ENCODE data around the gene TP53BP2.
"Not testable (repeated sequence)": the region's sequence is repeated elsewhere in the genome, so short reads cannot be mapped to it uniquely, and the experiment has no call there.

The TP53BP2 gene

GRCh38 chr1:223864599-223865368 lies 19.0 kb upstream of the TP53BP2 start:
- H3K4me3 ChIP-seq (ENCODE audit: control insufficient read depth in 1 of 7, extremely low read depth in 1 of 7, insufficient read depth in 4 of 7, low read depth in 2 of 7, low read length in 6 of 7); POLR2A ChIA-PET; H3K27me3 ChIP-seq (replicated peaks in 2 of 5; ENCODE audit: control insufficient read depth in 4 of 5, insufficient read depth in 5 of 5, low read length in 4 of 5); H3K36me3 ChIP-seq (ENCODE audit: control insufficient read depth in 4 of 4, insufficient read depth in 4 of 4, low read length in 3 of 4); H3K4me1 ChIP-seq (ENCODE audit: control extremely low read depth in 1 of 4, control insufficient read depth in 4 of 4, insufficient read depth in 4 of 4, low read length in 3 of 4); H3K9me3 ChIP-seq (ENCODE audit: control extremely low read depth in 1 of 5, control insufficient read depth in 4 of 5, insufficient read depth in 2 of 5, low read depth in 1 of 5, low read length in 4 of 5); DNase-seq; H3K27ac ChIP-seq (ENCODE audit: insufficient read depth in 1 of 2, low read depth in 1 of 2, low read length in 2 of 2, poor library complexity in 1 of 2, severe bottlenecking in 2 of 2): not testable (repeated sequence)
- CTCF ChIA-PET = interaction anchor here (0.8 kb wide), 1 partner anchor 17 kb away, joined by 3 read pairs; no protein-coding TSS in a partner anchor
- WGBS (ENCODE audit: insufficient coverage) = 98% methylated on average over 14 of the region's 19 CpGs

- CTCF ChIA-PET = no interaction called here
- 99% methylated on average over 17 of the region's 17 CpGs for WGBS (ENCODE audit: insufficient coverage)
- no peak for DNase-seq
- Histone ChIP-seq H3K4me1 (ENCODE audit: control extremely low read depth in 1 of 4, control insufficient read depth in 4 of 4, insufficient read depth in 4 of 4, low read length in 3 of 4) (no peaks in the 10 kb centered on the region), H3K4me3 (ENCODE audit: control insufficient read depth in 1 of 7, extremely low read depth in 1 of 7, insufficient read depth in 4 of 7, low read depth in 2 of 7, low read length in 6 of 7) (no peak overlapping the region), H3K9me3 (ENCODE audit: control extremely low read depth in 1 of 5, control insufficient read depth in 4 of 5, insufficient read depth in 2 of 5, low read depth in 1 of 5, low read length in 4 of 5) (no peaks in the 10 kb centered on the region), H3K36me3 (ENCODE audit: control insufficient read depth in 4 of 4, insufficient read depth in 4 of 4, low read length in 3 of 4) (no peaks in the 10 kb centered on the region), H3K27me3 (replicated peaks in 2 of 5; ENCODE audit: control insufficient read depth in 4 of 5, insufficient read depth in 5 of 5, low read length in 4 of 5) (peaks cover 0 to 3% (median 0%) of the 10 kb centered on the region in 5 experiments), H3K27ac (ENCODE audit: insufficient read depth in 1 of 2, low read depth in 1 of 2, low read length in 2 of 2, poor library complexity in 1 of 2, severe bottlenecking in 2 of 2) (no peak overlapping the region)
- POLR2A ChIA-PET = no interaction called here
These were observed 18.3 kb upstream of the TP53BP2 start for GRCh38 chr1:223864084-223864483.

GRCh38 chr1:223861904-223862303 lies 16.2 kb upstream of the TP53BP2 start:
- Histone ChIP-seq H3K27me3 (replicated peaks in 2 of 5; ENCODE audit: control insufficient read depth in 4 of 5, insufficient read depth in 5 of 5, low read length in 4 of 5) (peaks cover 0 to 3% (median 0%) of the 10 kb centered on the region in 5 experiments), H3K36me3 (ENCODE audit: control insufficient read depth in 4 of 4, insufficient read depth in 4 of 4, low read length in 3 of 4) (no peaks in the 10 kb centered on the region), H3K4me3 (ENCODE audit: control insufficient read depth in 1 of 7, extremely low read depth in 1 of 7, insufficient read depth in 4 of 7, low read depth in 2 of 7, low read length in 6 of 7) (no peak overlapping the region), H3K9me3 (ENCODE audit: control extremely low read depth in 1 of 5, control insufficient read depth in 4 of 5, insufficient read depth in 2 of 5, low read depth in 1 of 5, low read length in 4 of 5) (no peaks in the 10 kb centered on the region), H3K27ac (ENCODE audit: insufficient read depth in 1 of 2, low read depth in 1 of 2, low read length in 2 of 2, poor library complexity in 1 of 2, severe bottlenecking in 2 of 2) (no peak overlapping the region), H3K4me1 (ENCODE audit: control extremely low read depth in 1 of 4, control insufficient read depth in 4 of 4, insufficient read depth in 4 of 4, low read length in 3 of 4) (no peaks in the 10 kb centered on the region)
- CTCF ChIA-PET = interaction anchor here (1.8 kb wide), 1 partner anchor 14 kb away, joined by 4 read pairs; no protein-coding TSS in a partner anchor
- DNase-seq = no peak
- POLR2A ChIA-PET = no interaction called here
- WGBS (ENCODE audit: insufficient coverage) = no CpG with 5 or more reads among the region's 1 CpG

- CTCF ChIA-PET = no interaction called here
- no peak for DNase-seq
These were observed 14.4 kb upstream of the TP53BP2 start for GRCh38 chr1:223860051-223860622.

GRCh38 chr1:223859058-223859457 lies 13.3 kb upstream of the TP53BP2 start:
- POLR2A ChIA-PET = no interaction called here
- H3K36me3 ChIP-seq (ENCODE audit: control insufficient read depth in 4 of 4, insufficient read depth in 4 of 4, low read length in 3 of 4) = no peaks in the 10 kb centered on the region
- CTCF ChIA-PET = interaction anchor here (1.5 kb wide), 1 partner anchor 11 kb away, joined by 4 read pairs; no protein-coding TSS in a partner anchor
- no peak overlapping the region for H3K27ac ChIP-seq (ENCODE audit: insufficient read depth in 1 of 2, low read depth in 1 of 2, low read length in 2 of 2, poor library complexity in 1 of 2, severe bottlenecking in 2 of 2)
- H3K4me3 ChIP-seq (ENCODE audit: control insufficient read depth in 1 of 7, extremely low read depth in 1 of 7, insufficient read depth in 4 of 7, low read depth in 2 of 7, low read length in 6 of 7) = no peak overlapping the region
- no peaks in the 10 kb centered on the region for H3K4me1 ChIP-seq (ENCODE audit: control extremely low read depth in 1 of 4, control insufficient read depth in 4 of 4, insufficient read depth in 4 of 4, low read length in 3 of 4)
- H3K9me3 ChIP-seq (ENCODE audit: control extremely low read depth in 1 of 5, control insufficient read depth in 4 of 5, insufficient read depth in 2 of 5, low read depth in 1 of 5, low read length in 4 of 5) = no peaks in the 10 kb centered on the region
- peaks cover 0 to 3% (median 0%) of the 10 kb centered on the region in 5 experiments for H3K27me3 ChIP-seq (replicated peaks in 2 of 5; ENCODE audit: control insufficient read depth in 4 of 5, insufficient read depth in 5 of 5, low read length in 4 of 5)
- WGBS (ENCODE audit: insufficient coverage) = 100% methylated on average over 1 of the region's 8 CpGs
- DNase-seq = no peak

More at GRCh38 chr1:223860051-223860622, 14.4 kb upstream of the TP53BP2 start:
- Histone ChIP-seq H3K27ac (ENCODE audit: insufficient read depth in 1 of 2, low read depth in 1 of 2, low read length in 2 of 2, poor library complexity in 1 of 2, severe bottlenecking in 2 of 2) (no peak overlapping the region), H3K4me1 (ENCODE audit: control extremely low read depth in 1 of 4, control insufficient read depth in 4 of 4, insufficient read depth in 4 of 4, low read length in 3 of 4) (no peaks in the 10 kb centered on the region), H3K4me3 (ENCODE audit: control insufficient read depth in 1 of 7, extremely low read depth in 1 of 7, insufficient read depth in 4 of 7, low read depth in 2 of 7, low read length in 6 of 7) (no peak overlapping the region), H3K9me3 (ENCODE audit: control extremely low read depth in 1 of 5, control insufficient read depth in 4 of 5, insufficient read depth in 2 of 5, low read depth in 1 of 5, low read length in 4 of 5) (no peaks in the 10 kb centered on the region), H3K27me3 (replicated peaks in 2 of 5; ENCODE audit: control insufficient read depth in 4 of 5, insufficient read depth in 5 of 5, low read length in 4 of 5) (peaks cover 0 to 3% (median 0%) of the 10 kb centered on the region in 5 experiments), H3K36me3 (ENCODE audit: control insufficient read depth in 4 of 4, insufficient read depth in 4 of 4, low read length in 3 of 4) (no peaks in the 10 kb centered on the region)
- WGBS (ENCODE audit: insufficient coverage) = 86% methylated on average over 5 of the region's 5 CpGs
- POLR2A ChIA-PET = no interaction called here

- no peaks in the 10 kb centered on the region for H3K36me3 ChIP-seq (ENCODE audit: control insufficient read depth in 4 of 4, insufficient read depth in 4 of 4, low read length in 3 of 4)
- no peaks in the 10 kb centered on the region for H3K9me3 ChIP-seq (ENCODE audit: control extremely low read depth in 1 of 5, control insufficient read depth in 4 of 5, insufficient read depth in 2 of 5, low read depth in 1 of 5, low read length in 4 of 5)
- H3K27ac ChIP-seq (ENCODE audit: insufficient read depth in 1 of 2, low read depth in 1 of 2, low read length in 2 of 2, poor library complexity in 1 of 2, severe bottlenecking in 2 of 2) = no peak overlapping the region
- DNase-seq = no peak
- ChIA-PET POLR2A (no interaction called here), CTCF (interaction anchor here (1.6 kb wide), 1 partner anchor 10 kb away, joined by 4 read pairs; no protein-coding TSS in a partner anchor)
- no peak overlapping the region for H3K4me3 ChIP-seq (ENCODE audit: control insufficient read depth in 1 of 7, extremely low read depth in 1 of 7, insufficient read depth in 4 of 7, low read depth in 2 of 7, low read length in 6 of 7)
- H3K4me1 ChIP-seq (ENCODE audit: control extremely low read depth in 1 of 4, control insufficient read depth in 4 of 4, insufficient read depth in 4 of 4, low read length in 3 of 4) = no peaks in the 10 kb centered on the region
- peaks cover 0 to 3% (median 0%) of the 10 kb centered on the region in 5 experiments for H3K27me3 ChIP-seq (replicated peaks in 2 of 5; ENCODE audit: control insufficient read depth in 4 of 5, insufficient read depth in 5 of 5, low read length in 4 of 5)
- WGBS (ENCODE audit: insufficient coverage) = 96% methylated on average over 17 of the region's 17 CpGs
These were observed 10.6 kb upstream of the TP53BP2 start for GRCh38 chr1:223856386-223856785.

- WGBS (ENCODE audit: insufficient coverage) = 100% methylated on average over 1 of the region's 1 CpG
- Histone ChIP-seq H3K27me3 (replicated peaks in 2 of 5; ENCODE audit: control insufficient read depth in 4 of 5, insufficient read depth in 5 of 5, low read length in 4 of 5) (no peaks in the 10 kb centered on the region), H3K4me1 (ENCODE audit: control extremely low read depth in 1 of 4, control insufficient read depth in 4 of 4, insufficient read depth in 4 of 4, low read length in 3 of 4) (no peaks in the 10 kb centered on the region), H3K36me3 (ENCODE audit: control insufficient read depth in 4 of 4, insufficient read depth in 4 of 4, low read length in 3 of 4) (no peaks in the 10 kb centered on the region), H3K27ac (ENCODE audit: insufficient read depth in 1 of 2, low read depth in 1 of 2, low read length in 2 of 2, poor library complexity in 1 of 2, severe bottlenecking in 2 of 2) (no peak overlapping the region), H3K4me3 (ENCODE audit: control insufficient read depth in 1 of 7, extremely low read depth in 1 of 7, insufficient read depth in 4 of 7, low read depth in 2 of 7, low read length in 6 of 7) (no peak overlapping the region), H3K9me3 (ENCODE audit: control extremely low read depth in 1 of 5, control insufficient read depth in 4 of 5, insufficient read depth in 2 of 5, low read depth in 1 of 5, low read length in 4 of 5) (no peaks in the 10 kb centered on the region)
- no peak for DNase-seq
- ChIA-PET POLR2A (no interaction called here), CTCF (interaction anchor here (1.1 kb wide), 1 partner anchor 12 kb away, joined by 3 read pairs; no protein-coding TSS in a partner anchor)
These were observed 8.0 kb upstream of the TP53BP2 start for GRCh38 chr1:223853748-223854147.
